ENCODE measurements around the gene TMEM238. TPM values are rescaled to one million over a fixed set of nuclear protein-coding genes. Genes with fewer than 3 reads are reported as not detected.

The TMEM238 gene
- polyA plus RNA-seq, 1 donor from 2014 or later: not detected

- TF ChIP-seq RAD21 (conservative IDR thresholded peaks at IDR 0.05) (no peak), REST (IDR thresholded peaks at IDR 0.05; ENCODE audit: borderline replicate concordance) (no peak), EZH2 (IDR thresholded peaks at IDR 0.05; ENCODE audit: borderline replicate concordance, insufficient read depth, low read length, poor library complexity, severe bottlenecking) (no peak), TAF1 (IDR thresholded peaks at IDR 0.05; ENCODE audit: low read depth) (no peak), MXI1 (conservative IDR thresholded peaks at IDR 0.05; ENCODE audit: poor library complexity, severe bottlenecking) (no peak), CTCF (IDR thresholded peaks at IDR 0.05; ENCODE audit: poor library complexity, severe bottlenecking) (no peak), SMC3 (conservative IDR thresholded peaks at IDR 0.05; ENCODE audit: poor library complexity) (no peak), EP300 (conservative IDR thresholded peaks at IDR 0.05; ENCODE audit: poor library complexity, severe bottlenecking) (no peak), POLR2AphosphoS5 (IDR thresholded peaks at IDR 0.05) (no peak)
- Histone ChIP-seq H3K36me3 (ENCODE audit: insufficient read depth, low read length) (no peaks in the 10 kb centered on the region), H4K20me1 (ENCODE audit: insufficient read depth) (no peaks in the 10 kb centered on the region), H3K27me3 (ENCODE audit: insufficient read depth, low read depth, low read length) (no peaks in the 10 kb centered on the region), H3F3A (ENCODE audit: insufficient read depth, low read length, poor library complexity, severe bottlenecking) (no peaks in the 10 kb centered on the region), H3K9me2 (ENCODE audit: insufficient read depth, low read length) (no peaks in the 10 kb centered on the region), H3K9ac (ENCODE audit: low read length) (no peak overlapping the region), H3K27ac (ENCODE audit: low read length) (no peak overlapping the region), H3K4me2 (ENCODE audit: low read length) (no peak overlapping the region), H3K79me2 (replicated peaks; ENCODE audit: insufficient read depth, low read length) (no peaks in the 10 kb centered on the region), H3K9me3 (ENCODE audit: low read length) (no peaks in the 10 kb centered on the region), H2AFZ (ENCODE audit: low read depth, low read length) (no peak overlapping the region), H3K4me3 (ENCODE audit: low read length) (no peak overlapping the region)
These were observed 35.6 kb upstream of the TMEM238 start for GRCh38 chr19:55419624-55420236.

- H3K4me2 ChIP-seq (ENCODE audit: low read length): no peak overlapping the region
- TF ChIP-seq TAF1 (IDR thresholded peaks at IDR 0.05; ENCODE audit: low read depth): no peak
- TF ChIP-seq CTCF (IDR thresholded peaks at IDR 0.05; ENCODE audit: poor library complexity, severe bottlenecking): no peak
- TF ChIP-seq EZH2 (IDR thresholded peaks at IDR 0.05; ENCODE audit: borderline replicate concordance, insufficient read depth, low read length, poor library complexity, severe bottlenecking): no peak
- no peak for TF ChIP-seq SMC3 (conservative IDR thresholded peaks at IDR 0.05; ENCODE audit: poor library complexity)
- no peak for TF ChIP-seq EP300 (conservative IDR thresholded peaks at IDR 0.05; ENCODE audit: poor library complexity, severe bottlenecking)
- no peak for TF ChIP-seq REST (IDR thresholded peaks at IDR 0.05; ENCODE audit: borderline replicate concordance)
- no peak for TF ChIP-seq POLR2AphosphoS5 (IDR thresholded peaks at IDR 0.05)
- H3K79me2 ChIP-seq (replicated peaks; ENCODE audit: insufficient read depth, low read length): no peaks in the 10 kb centered on the region
- H3F3A ChIP-seq (ENCODE audit: insufficient read depth, low read length, poor library complexity, severe bottlenecking): no peaks in the 10 kb centered on the region
- no peaks in the 10 kb centered on the region for H3K27me3 ChIP-seq (ENCODE audit: insufficient read depth, low read depth, low read length)
- no peak overlapping the region for H3K9ac ChIP-seq (ENCODE audit: low read length)
- H3K9me3 ChIP-seq (ENCODE audit: low read length): no peaks in the 10 kb centered on the region
- no peaks in the 10 kb centered on the region for H3K36me3 ChIP-seq (ENCODE audit: insufficient read depth, low read length)
- H3K9me2 ChIP-seq (ENCODE audit: insufficient read depth, low read length): no peaks in the 10 kb centered on the region
- no peak overlapping the region for H3K4me3 ChIP-seq (ENCODE audit: low read length)
- no peaks in the 10 kb centered on the region for H4K20me1 ChIP-seq (ENCODE audit: insufficient read depth)
- no peak overlapping the region for H3K27ac ChIP-seq (ENCODE audit: low read length)
- no peak overlapping the region for H2AFZ ChIP-seq (ENCODE audit: low read depth, low read length)
These were observed 35.0 kb upstream of the TMEM238 start for GRCh38 chr19:55419103-55419502.

Measured in neural cell (in vitro differentiated cells).